ENCODE results near the gene SEMA5A. TPM values are rescaled to one million over a fixed set of nuclear protein-coding genes. Genes with fewer than 3 reads are reported as not detected.

Gene SEMA5A
- polyA plus RNA-seq, 3 donors, result not detected

DNA sequence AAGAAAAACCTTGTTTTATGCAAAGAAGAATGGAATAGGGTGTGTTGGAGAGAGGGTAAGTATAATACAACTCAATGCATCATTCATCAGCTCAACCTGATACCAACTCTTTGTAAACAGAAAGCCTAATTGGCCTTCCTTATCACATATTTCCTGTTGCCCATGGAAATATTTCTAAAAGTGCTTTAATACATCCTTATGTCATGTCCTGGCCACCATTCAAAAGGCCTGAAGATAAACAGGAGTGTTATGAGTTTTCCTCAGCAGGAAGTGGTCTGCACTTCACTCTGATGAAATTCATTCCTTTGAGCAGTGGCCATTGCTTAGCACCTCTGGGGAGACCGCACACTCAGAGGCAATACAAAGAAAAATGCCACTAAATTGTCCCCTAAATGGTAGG is 511.2 kb downstream of the SEMA5A start:
- TF ChIP-seq, protein P1, sequence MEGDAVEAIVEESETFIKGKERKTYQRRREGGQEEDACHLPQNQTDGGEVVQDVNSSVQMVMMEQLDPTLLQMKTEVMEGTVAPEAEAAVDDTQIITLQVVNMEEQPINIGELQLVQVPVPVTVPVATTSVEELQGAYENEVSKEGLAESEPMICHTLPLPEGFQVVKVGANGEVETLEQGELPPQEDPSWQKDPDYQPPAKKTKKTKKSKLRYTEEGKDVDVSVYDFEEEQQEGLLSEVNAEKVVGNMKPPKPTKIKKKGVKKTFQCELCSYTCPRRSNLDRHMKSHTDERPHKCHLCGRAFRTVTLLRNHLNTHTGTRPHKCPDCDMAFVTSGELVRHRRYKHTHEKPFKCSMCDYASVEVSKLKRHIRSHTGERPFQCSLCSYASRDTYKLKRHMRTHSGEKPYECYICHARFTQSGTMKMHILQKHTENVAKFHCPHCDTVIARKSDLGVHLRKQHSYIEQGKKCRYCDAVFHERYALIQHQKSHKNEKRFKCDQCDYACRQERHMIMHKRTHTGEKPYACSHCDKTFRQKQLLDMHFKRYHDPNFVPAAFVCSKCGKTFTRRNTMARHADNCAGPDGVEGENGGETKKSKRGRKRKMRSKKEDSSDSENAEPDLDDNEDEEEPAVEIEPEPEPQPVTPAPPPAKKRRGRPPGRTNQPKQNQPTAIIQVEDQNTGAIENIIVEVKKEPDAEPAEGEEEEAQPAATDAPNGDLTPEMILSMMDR (IDR thresholded peaks at IDR 0.05), result no peak
- WGBS (ENCODE audit: insufficient coverage), result no CpG with 5 or more reads among the region's 1 CpG

DNA sequence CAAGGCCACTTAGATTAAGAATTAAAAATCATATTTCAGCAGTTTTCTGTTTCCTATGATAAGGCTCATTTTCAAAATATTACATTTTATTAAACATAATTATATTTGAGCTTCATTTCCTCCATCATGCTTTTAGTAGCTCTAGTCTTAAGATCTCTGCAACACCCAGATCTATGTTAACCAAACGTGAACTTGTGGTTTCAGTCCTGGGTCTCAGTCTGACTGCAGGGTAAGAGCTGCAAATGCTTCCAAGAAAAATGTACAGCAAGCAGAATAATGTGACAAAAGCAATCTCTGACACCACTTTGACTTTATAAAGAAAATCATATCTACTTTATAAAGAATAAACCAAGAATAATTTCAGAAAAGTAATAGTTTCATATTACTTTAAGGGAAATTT is 512.4 kb downstream of the SEMA5A start:
- intact Hi-C loops (cut with micrococcal nuclease), result no loop called here
- no peak overlapping the region for H3K4me3 ChIP-seq (replicated peaks in 1 of 3; ENCODE audit: low read depth in 2 of 3, low read length in 3 of 3)
- H2AFZ ChIP-seq (ENCODE audit: insufficient read depth, low read depth, low read length, poor library complexity, severe bottlenecking), result no peak overlapping the region
- no peaks in the 10 kb centered on the region for H3K27me3 ChIP-seq (ENCODE audit: control insufficient read depth in 2 of 2, insufficient read depth in 2 of 2, low read length in 2 of 2)
- no peak overlapping the region for H3K9ac ChIP-seq (ENCODE audit: insufficient read depth, low read length, poor library complexity, severe bottlenecking)
- H3K4me1 ChIP-seq (ENCODE audit: control insufficient read depth in 1 of 2, insufficient read depth in 2 of 2, low read length in 2 of 2), result no peaks in the 10 kb centered on the region
- H3K36me3 Mint-ChIP-seq, result no peaks in the 10 kb centered on the region
- H3K4me1 Mint-ChIP-seq, result no peaks in the 10 kb centered on the region
- H3K27ac Mint-ChIP-seq, result no peak overlapping the region
- WGBS (ENCODE audit: insufficient coverage), result no CpG with 5 or more reads among the region's 1 CpG
- no peak overlapping the region for H3K4me2 ChIP-seq (replicated peaks; ENCODE audit: extremely low read depth, low read length, poor library complexity, severe bottlenecking)
- no peaks in the 10 kb centered on the region for H3K36me3 ChIP-seq (replicated peaks in 1 of 2; ENCODE audit: control insufficient read depth in 1 of 2, insufficient read depth in 2 of 2, low read length in 2 of 2)
- no peaks in the 10 kb centered on the region for H4K20me1 ChIP-seq (ENCODE audit: insufficient read depth, low read length)
- peaks cover 0 to 3% of the 10 kb centered on the region in 2 donors for H3K9me3 ChIP-seq (replicated peaks in 1 of 2; ENCODE audit: control insufficient read depth in 1 of 2, insufficient read depth in 1 of 2, low read length in 2 of 2)
- no peak overlapping the region for H3K27ac ChIP-seq (ENCODE audit: low read depth in 1 of 2, low read length in 2 of 2)
- TF ChIP-seq, protein P1 (IDR thresholded peaks at IDR 0.05), result no peak
- peaks cover 0 to 5% (median 2%) of the 10 kb centered on the region in 7 donors for H3K9me3 Mint-ChIP-seq
- peaks cover 0 to 1% (median 0%) of the 10 kb centered on the region in 3 donors for H3K27me3 Mint-ChIP-seq (ENCODE audit: low read depth in 3 of 3)
- no peak for DNase-seq
- H3K4me3 Mint-ChIP-seq, result no peak overlapping the region
- no peaks in the 10 kb centered on the region for H3K79me2 ChIP-seq (ENCODE audit: insufficient read depth, low read length)

More for the DNA sequence above, 511.2 kb downstream of the SEMA5A start:
- no peak overlapping the region for H3K27ac Mint-ChIP-seq
- H3K4me3 Mint-ChIP-seq, result no peak overlapping the region
- H3K4me1 Mint-ChIP-seq, result no peaks in the 10 kb centered on the region
- no peaks in the 10 kb centered on the region for H3K36me3 ChIP-seq (replicated peaks in 1 of 2; ENCODE audit: control insufficient read depth in 1 of 2, insufficient read depth in 2 of 2, low read length in 2 of 2)
- DNase-seq, result no peak
- H3K9me3 Mint-ChIP-seq, result peaks cover 0 to 8% (median 3%) of the 10 kb centered on the region in 7 donors
- no peaks in the 10 kb centered on the region for H3K9me3 ChIP-seq (replicated peaks in 1 of 2; ENCODE audit: control insufficient read depth in 1 of 2, insufficient read depth in 1 of 2, low read length in 2 of 2)
- H3K27ac ChIP-seq (ENCODE audit: low read depth in 1 of 2, low read length in 2 of 2), result no peak overlapping the region
- H3K36me3 Mint-ChIP-seq, result no peaks in the 10 kb centered on the region
- H2AFZ ChIP-seq (ENCODE audit: insufficient read depth, low read depth, low read length, poor library complexity, severe bottlenecking), result no peak overlapping the region
- H4K20me1 ChIP-seq (ENCODE audit: insufficient read depth, low read length), result no peaks in the 10 kb centered on the region
- intact Hi-C loops (cut with micrococcal nuclease), result no loop called here
- H3K79me2 ChIP-seq (ENCODE audit: insufficient read depth, low read length), result no peaks in the 10 kb centered on the region
- H3K4me3 ChIP-seq (replicated peaks in 1 of 3; ENCODE audit: low read depth in 2 of 3, low read length in 3 of 3), result no peak overlapping the region
- H3K27me3 Mint-ChIP-seq (ENCODE audit: low read depth in 3 of 3), result peaks cover 0 to 1% (median 0%) of the 10 kb centered on the region in 3 donors
- no peak overlapping the region for H3K9ac ChIP-seq (ENCODE audit: insufficient read depth, low read length, poor library complexity, severe bottlenecking)
- H3K27me3 ChIP-seq (ENCODE audit: control insufficient read depth in 2 of 2, insufficient read depth in 2 of 2, low read length in 2 of 2), result no peaks in the 10 kb centered on the region
- no peak overlapping the region for H3K4me2 ChIP-seq (replicated peaks; ENCODE audit: extremely low read depth, low read length, poor library complexity, severe bottlenecking)
- H3K4me1 ChIP-seq (ENCODE audit: control insufficient read depth in 1 of 2, insufficient read depth in 2 of 2, low read length in 2 of 2), result no peaks in the 10 kb centered on the region
